IPS-NIHi7 (cell line): Measurements from ENCODE around the gene NR5A2.

Source experiments
- DNase-seq: peaks from one replicate; pipeline ENCODE4 v3.0.0; 2012; ENCODE audit warnings: mixed read lengths; ENCODE audit errors: extremely low spot score

The NR5A2 gene

DNA sequence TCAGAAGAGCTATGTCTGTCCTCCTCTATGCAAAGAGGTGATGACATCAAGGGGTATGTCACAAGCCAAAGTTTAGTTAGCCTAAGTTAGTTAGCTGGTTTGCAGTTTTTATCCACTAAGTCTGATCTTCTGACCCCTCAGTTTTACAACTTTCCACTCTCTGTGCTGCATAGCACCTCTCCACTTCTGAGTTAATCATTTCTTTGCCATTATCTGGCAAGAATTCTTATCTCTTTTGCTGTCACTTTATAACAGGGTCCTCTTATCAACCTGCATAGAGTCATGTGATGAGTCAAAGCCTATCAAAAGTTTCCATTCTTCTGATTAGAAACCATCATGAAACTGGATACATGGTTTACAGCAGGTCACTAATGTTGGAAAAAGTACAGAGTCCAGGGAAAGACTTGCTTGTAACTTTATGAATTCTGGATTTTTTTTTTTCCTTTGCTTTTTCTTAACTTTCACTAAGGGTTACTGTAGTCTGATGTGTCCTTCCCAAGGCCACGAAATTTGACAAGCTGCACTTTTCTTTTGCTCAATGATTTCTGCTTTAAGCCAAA is at the start of gene NR5A2:
NR5A2 (plus strand) TSS at position 447 of the 560 bp plus-strand sequence. CDS start 138 bp downstream, outside the sequence.
- DNase-seq: no peak

DNA sequence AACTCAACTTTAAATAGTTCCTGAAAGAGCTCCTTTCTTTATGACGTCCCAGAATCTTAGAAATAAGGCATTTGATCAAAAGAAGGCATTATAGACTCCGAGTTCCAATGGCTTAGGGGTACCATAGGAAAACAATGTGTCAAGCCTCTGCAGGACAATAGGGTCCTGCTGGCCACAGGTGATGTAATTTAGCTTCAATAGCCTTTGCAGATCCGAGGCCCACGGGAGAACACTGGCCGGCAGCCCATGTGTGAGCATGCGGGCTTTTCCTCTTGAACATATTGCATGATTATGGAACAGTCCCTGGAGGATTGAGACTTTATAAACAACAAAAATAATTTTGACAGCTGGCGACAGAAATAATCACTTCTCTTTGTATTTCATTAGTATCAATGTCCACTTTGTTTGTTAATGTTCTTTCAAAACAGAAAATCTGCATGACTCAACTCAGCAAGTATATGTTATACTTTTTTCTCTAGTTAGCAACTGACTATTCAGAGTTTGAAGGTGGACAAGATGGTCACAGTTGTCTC is 49.0 kb upstream of the NR5A2 start:
- DNase-seq: no peak

DNA sequence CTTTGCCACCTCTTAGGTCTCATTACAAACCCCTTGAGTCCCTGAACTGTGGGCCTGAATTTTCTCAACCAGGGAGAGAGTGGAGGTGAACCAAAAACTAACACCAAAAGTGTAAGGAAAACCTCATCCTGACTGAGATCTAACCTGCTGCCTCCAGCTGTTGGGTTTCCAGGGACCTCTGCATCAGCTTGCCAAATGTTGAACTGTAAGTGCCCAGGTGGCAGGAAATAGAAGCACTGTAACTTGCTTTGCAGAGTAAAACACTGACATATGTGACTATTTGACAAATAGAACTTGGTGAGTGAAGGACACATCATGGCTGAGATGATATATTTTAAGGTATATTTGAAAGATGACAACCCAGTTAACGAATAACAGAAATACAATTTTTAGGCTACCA is 48.4 kb upstream of the NR5A2 start:
- DNase-seq: no peak

DNA sequence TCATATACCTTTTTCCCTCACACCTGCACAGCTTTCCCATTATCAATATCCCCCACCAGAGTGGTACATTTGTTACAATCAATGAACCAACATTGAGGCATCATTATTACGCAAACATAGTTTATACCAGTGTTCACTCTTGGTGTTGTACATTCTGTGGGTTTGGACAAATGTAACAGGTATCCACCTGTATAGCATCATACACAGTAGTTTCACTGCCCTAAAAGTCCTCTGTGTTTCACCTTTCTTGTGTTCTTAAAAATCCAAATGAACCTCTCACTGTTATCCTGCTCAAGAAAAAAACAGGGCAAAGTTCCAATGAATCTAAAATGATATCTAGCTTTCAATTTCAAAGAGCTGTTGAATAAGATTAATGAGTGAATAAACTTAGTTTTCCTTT is 45.9 kb upstream of the NR5A2 start:
- DNase-seq: no peak

DNA sequence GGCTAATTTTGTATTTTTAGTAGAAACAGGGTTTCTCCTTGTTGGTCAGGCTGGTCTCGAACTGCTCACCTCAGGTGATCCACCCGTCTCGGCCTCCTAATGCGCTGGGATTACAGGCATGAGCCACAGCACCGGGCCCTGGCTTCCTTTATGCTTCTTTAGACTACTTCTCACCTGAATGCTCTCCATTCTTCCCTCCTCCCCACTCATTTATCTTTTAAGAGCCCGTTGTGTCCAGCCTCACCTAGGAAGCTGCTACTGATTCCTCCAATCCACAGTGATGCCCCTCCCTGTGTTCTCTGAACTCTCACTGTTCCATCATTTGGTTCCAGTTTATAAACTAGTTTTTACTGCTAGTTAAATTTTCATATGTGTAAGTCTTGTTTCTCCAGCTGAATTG is 44.9 kb upstream of the NR5A2 start:
- DNase-seq: no peak

DNA sequence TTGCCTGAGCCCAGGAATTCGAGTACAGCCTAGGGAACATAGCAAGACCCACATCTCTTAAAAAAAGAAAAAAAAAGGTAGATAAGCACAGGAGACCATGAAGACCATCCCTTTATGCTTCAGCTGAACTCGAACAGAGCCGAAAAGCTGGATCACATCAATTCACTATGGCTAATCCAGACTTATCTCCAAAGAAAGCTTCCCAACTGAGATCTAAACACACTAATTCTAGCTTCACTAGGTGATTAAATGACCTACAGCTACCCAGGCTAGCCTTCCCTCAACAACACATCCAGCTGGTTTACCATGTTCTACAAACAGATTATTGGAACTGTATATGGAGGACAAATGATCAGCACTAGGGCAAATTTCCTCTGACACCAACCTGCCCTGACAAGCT is 44.0 kb upstream of the NR5A2 start:
- no peak for DNase-seq

DNA sequence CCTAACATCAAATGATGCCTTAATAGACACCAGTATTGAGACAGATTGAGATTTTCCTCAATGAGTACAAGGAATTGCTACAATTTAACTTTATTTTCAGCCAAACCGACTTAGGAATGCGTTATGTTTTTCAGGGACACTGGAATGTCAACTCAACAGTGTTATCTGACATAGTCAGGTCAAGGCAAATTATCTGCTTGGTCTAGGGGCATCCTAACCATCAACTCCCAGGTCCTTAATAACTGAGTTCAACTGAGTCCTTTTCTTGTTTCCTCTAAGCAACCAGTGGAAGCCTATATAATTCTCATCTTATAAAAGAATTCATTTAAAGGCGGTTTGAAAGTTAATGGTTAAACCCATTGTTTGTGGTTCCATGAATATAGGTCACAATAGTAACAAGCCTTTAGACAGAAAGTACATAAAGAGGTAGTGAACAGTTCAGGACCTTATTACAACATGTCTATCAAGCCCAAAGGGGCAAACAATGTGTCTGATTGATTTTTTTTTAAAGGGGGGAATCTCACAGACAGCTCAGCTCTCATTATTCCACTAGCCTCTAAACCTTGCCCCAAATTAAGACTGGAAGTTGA is 32.3 kb upstream of the NR5A2 start:
- DNase-seq: no peak

DNA sequence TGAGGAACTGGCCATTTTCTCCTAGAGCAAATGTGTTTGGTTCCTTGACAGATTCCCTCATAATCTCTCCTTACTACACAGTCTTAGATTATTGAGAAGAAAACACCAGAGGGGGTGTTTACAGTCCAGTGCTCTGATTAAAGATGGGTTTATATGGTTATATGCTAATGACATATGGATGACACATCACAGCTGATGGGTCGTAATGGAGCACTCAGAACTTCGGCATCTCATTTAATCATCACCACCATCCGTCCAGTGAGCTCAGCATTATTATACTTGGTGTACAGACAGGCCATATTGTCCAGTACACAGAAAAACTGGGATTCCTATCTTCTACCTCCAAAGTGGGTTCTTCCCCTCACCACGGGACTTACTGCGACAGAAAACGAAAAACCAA is 22.3 kb upstream of the NR5A2 start:
- no peak for DNase-seq

DNA sequence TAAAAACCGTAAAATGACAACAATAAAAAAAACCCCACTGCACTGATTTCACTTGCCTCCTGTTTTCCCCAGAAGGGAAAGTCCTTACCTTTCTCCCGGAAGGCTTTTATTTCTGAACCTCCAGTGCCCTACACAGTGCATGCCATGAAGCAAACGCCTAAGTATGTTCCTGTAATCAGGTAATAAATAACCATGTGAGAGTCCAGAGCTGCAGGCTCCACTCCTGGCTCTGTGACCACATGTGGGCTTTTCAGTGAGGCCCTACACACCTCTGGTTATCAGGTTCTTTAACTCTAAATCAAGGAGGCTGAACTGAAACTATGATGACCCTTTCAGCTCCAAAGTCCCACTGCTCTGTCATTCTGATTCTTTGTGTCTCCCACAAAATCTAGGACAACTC is 20.8 kb upstream of the NR5A2 start:
- no peak for DNase-seq

DNA sequence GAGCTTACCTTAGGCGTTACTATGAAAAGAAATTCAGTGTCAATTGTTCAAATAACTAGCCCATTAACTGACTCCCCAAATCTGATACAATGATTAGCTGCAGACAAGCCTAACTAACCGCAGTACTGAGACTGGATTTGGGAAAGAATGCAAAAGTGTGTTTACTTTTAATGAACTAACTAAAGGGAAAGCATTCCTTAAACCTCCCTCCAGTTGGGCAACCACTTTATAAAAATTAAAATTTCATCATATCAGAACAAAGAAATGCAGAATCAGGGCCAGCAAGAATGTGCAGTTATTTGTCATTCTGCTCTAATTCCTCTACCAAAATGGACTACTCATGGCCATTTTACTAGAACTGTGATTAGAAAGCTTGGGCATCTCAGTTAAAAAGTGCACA is 11.7 kb upstream of the NR5A2 start:
- no peak for DNase-seq

DNA sequence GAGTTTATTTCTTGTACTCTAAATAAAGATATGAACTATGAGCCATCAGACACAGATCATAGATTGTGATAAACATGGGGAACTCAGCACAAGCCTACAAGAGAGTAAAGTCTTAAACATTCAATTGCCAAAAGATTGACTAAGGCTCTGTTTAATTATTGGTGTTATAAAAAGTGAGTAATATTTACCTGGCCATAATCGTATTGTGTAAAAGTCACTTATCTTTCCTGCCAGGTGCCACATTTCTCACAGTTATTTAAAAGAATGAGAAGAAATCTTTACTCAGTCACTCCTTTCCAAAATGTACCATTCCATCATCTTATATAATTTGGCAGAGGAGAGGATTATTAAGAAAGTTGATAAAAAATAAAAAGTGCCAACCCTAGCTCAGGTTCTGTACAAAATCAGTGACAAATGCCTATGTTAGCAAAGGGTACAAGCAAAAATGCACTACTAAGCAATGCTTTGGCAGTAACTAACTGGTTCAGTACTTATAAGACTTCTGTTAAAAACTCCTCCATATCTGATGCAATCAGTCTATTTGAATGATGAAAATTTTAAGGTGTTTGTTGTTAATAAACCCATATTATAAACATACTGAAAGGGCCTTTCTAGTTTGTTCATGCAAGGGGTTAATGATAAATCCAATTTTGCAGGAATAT is 5.8 kb upstream of the NR5A2 start:
- DNase-seq: no peak

DNA sequence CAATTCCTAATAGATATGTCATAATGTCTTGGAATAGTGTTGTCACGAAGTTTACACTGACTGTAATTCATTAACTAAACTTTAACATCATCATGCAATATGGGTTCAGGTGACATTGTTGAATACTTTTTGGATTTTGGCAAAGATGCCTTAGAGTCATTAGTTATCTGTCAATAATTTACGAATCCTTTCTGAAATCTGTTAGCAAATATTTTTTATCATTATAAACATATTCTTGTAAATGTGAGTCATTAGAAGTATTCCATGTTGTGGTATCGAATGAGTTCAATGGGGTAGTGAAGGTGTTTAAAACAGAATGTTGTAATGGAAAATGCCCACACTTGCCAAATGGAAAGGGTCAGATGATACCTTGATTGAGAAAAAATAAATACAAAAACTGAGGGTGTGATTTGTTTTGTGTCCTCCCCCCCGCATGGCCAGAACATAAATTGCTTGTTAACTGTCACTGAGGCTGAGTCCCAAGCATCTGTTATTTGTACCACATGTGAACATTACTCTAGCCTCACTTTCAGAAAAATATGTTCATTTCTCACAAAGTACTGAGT is 5.2 kb upstream of the NR5A2 start:
- no peak for DNase-seq

DNA sequence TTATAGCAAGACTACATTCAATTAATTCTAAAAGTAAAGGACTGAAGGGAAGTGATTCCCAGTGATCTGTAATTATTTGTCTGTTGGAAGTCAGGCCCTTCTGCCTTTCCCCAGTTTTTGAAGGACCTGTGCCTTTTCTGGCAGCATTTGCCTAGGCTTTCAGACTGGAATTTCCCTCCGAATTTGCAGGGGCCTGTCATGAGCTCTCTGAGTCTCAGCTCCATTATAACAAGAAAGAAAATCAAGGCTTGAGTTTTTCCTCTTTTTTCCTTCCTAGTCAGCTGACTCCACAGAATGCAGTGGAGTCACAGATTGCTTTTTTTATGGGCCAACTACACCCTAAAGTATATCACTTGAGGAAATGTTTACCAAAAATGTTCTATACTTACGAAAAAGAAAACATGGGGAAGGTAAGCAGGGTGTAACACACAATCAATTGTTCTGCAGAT is 1.1 kb downstream of the NR5A2 start:
- DNase-seq: peak; percentile 32

DNA sequence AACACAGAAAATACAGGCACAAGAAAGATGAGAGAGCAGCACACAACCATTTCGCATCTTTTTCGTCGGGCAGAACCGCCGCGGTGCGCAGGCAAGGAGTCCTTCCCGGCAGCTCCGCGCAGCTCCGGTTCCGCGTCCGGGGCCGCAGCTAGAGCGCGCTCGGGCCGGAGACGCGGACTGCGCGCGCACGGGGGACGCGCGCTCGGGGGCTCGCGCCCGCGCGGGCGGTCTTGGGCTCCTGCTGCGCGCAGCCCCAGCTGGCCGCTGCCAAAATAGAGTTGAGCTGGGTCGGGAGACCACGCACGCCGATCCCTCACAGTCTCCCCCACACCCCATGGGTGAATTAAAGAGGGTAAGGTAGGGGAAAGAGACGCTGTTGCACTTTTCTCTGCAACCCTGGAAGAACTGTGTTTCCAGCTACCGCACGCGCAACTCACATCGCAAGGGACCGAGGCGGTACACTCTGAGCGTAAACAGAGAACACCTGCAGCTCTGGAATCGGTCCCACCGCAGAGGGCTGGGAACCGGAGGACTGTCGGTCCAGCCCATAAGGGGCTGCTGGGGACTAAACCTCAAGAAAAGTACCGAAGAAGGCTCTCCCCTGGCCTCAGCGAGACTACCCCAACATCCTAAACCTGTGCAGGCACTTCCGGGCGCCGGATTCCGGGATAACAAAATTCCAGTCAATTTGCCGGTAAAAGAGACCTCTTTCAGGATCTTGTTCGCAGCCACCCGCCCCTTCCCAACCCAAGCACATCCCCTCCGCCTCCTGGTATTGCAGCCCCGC is 1.7 kb downstream of the NR5A2 start:
- DNase-seq: peak; percentile 84

DNA sequence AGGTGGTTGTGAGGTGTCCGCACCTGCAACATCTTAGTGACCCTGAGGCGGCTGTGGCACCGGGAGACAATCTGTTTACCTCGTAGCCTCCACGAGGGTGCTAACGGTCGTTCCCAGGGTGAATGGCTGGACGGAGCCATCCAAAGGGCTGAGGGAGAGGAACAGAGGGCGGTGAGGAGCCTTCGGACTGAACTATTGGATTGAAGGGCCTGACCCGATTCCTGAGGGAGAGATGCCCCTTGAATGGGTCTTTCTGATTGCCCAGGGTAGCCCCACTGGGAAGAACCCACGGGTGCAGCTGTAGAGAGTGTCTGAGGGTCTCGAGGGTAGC is 2.3 kb downstream of the NR5A2 start:
- peak; percentile 26 for DNase-seq

DNA sequence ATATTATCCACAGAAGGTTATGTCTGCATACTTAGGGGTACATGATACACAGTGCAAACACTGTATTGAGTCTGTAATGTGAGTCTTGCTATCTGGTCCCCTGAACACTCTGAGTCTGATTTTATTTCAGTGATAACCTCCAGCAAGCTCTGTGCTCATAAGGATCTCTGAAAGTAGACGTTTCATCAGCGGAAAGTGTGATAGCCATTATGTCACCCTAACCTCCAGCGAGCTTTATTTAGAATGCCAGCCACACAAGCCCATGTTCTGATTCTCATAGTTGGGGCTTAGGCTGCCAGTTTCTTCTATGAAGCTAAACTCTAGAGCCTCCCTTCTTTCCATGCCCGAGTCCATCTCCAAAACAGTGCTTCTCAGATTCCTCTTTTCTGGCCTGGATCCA is 3.3 kb downstream of the NR5A2 start:
- DNase-seq: no peak

DNA sequence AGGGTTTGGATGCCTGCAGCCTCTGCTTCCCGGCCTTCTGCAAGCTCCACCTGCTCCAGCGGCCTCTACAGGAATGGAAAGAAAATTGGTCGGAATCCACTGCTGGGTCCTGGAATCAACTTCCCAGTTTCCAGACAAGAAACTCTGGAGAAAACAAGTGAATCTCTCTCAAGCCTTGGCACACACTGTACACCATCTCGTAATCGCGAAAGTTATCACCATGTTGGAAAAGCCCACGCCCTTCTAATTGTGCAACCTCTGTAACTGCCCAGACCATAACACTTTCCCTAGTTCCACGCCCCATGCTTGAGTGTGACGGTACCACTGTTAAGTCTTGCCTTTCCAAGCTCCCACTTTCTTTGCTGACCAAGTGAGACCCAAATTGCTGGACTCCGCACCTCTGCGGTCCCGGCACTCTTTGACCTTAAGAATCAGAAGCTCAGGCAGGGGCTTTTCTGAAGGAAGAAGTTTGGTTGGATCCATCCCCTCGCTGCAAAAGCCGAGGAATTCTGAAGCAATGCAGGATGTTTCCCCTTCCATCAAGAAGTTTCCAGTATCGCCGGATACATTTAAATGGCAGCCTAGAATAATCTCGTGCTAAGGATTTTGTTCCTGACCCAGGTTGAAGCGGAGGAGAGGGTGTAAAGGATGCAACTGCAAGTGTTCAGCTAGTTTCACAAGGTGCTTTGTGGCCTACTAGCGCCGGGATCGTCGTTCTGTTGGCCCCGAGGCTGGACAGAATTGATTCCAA is 6.2 kb downstream of the NR5A2 start:
- no peak for DNase-seq

DNA sequence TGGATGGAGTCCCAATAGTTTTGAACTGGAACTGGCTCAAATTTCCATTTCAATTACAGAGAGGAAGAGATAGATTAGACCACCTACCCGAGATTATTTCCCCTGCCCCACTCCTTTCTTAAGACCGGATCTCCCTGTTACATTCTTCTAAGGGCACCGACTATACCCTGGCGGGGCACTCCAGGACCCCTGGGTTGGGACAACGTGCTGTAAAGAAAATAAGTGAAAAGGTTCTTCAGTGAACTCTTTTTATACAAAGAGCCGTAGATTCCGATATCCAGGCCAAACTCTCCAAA is 6.7 kb downstream of the NR5A2 start:
- DNase-seq: no peak

DNA sequence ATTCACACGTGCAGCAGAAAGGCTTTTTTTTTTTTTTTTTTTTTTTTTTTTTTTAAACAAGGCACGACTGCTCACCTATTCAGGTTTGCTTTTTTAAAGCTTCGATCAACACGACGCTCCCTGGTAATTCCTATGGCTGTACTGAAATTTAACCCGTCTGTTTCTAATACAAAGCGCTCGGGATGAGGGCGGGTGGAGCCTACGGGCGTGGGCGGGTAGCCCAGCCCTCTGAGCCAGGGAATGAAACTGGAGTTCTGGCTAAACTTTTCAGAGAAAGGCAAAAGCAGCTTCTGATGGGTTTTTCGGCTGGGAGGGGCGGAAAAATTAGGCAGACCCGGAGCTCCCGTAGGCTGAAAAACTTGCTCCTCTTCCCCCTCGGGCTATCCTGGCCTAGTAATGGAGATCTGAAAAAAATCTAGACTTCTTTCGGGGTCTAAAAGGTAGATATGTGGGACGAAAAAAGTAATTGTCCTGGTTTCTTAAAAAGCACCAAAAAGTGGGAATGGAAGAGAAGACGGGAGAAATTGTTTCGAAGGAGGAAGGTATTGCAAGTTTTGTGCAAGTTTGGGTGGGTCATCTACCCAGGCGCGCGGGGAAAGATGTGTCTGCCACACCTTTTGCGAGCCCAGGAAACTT is 7.4 kb downstream of the NR5A2 start:
- DNase-seq: peak; percentile 66

DNA sequence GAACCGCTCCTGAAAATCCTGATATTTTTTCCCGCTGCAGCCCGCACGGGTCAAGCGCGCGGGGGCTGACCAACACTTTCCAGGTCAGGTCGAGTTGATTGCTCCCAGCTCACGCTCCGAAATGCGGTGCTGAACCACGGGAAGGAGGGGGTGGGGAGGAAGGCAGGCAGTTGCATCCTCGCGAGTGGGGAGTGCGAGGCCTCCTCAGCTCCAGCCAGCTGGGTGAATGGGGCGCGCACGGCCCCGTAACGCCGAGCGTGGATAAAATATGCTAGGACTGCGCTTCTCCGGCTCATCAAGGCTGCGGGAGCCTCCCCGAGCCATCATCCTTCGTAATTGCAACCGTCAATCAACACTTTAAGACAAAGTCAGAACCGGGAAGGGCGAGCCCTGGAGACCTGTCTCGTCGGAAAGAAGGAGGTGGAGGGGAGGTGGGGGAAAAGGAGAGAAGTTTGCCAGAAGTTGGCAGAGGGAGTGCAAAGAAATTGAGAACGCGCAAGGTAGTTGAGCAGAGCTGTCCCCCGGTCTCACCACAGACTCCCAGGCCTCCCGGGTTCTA is 8.0 kb downstream of the NR5A2 start:
- DNase-seq: peak; percentile 16
